Stimulated activated effector memory CD8-positive, alpha-beta T cell treated with anti-CD3 and anti-CD28 coated beads, Interleukin-12 subunit alpha, Interleukin-12 subunit beta, amount 100 ng/mL, for 72 hours (primary cell): ENCODE data around the gene GPR61.

Experiments
- ATAC-seq: fragments of 150-1000 bp; cut with Tn5 transposase; 2 replicates; pipeline ENCODE4 v1.10.0; 2021
- DNase-seq, 2 donors: peaks; one replicate each; pipeline ENCODE4 v3.0.0; 2021 to 2022; ENCODE audit warnings: low spot score in 2 of 2
- H3K27ac Mint-ChIP-seq: one replicate; pipeline ENCODE4 v1.8.0; 2022; ENCODE audit warnings: mild to moderate bottlenecking, mixed read lengths
- H3K36me3 Mint-ChIP-seq: one replicate; pipeline ENCODE4 v1.8.0; 2022; ENCODE audit warnings: mild to moderate bottlenecking, mixed read lengths
- H3K4me1 Mint-ChIP-seq: one replicate; pipeline ENCODE4 v1.8.0; 2022; ENCODE audit warnings: mixed read lengths
- H3K4me3 Mint-ChIP-seq: one replicate; pipeline ENCODE4 v1.8.0; 2022; ENCODE audit warnings: mild to moderate bottlenecking, mixed read lengths
- H3K9me3 Mint-ChIP-seq: one replicate; pipeline ENCODE4 v1.8.0; 2022; ENCODE audit warnings: mixed read lengths

GPR61 gene

GRCh38 chr1:109539676-109540075 lies at the start of gene GPR61:
Gene GPR61, plus strand, starts transcription at chr1:109539872. Its CDS starts 3,151 bp downstream, at chr1:109543023.
- Mint-ChIP-seq H3K4me3 (no peak within 1 kb of the TSS), H3K27ac (no peak within 1 kb of the TSS), H3K36me3 (no peaks in the 10 kb centered on the region), H3K9me3 (no peaks in the 10 kb centered on the region), H3K4me1 (no peaks in the 10 kb centered on the region)
- no peak for ATAC-seq
- DNase-seq, result no peak

DNA sequence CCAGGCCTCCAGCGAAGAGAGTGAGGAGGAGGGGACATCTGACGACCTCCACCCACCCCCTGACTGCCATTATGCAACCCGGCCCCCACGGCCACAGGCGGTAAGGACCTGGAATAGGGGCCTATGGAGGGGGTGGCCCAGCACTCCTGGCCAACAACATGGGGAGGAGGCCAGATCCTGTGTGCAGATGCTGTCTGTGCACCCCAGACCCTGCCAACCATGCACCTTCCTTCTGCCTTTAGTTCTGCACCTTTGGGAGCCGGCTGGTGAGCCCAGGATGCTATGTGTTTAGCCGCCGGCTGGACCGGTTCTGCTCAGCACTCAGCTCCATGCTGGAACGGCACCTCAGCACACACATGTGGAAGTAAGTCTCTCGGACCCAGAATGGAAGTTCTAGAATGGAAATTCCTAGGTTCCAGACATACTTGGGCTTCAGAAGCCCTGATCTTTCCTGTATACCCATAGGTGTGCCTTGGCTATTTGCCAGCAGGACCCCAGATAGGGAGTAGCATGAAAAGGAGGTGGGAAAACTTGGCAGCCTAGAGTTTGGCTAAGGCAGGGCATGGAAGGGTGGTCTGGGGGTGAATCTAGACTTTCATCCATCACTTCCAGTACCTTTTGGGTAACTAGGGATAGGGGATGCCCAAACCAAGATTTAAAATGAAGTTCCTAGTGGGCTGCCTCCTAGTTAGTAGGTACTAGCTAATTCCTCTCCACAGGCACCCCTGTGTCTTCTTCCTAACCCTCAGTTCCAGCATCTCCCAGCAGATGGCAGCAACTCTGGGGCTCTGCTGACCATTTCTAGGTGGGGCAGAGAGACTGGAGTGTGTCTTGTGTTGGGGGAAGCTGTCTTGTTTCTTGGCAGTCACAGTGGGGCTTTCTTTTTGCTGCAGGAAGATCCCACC lies 49.4 kb upstream of the GPR61 start:
- ATAC-seq, result peak; percentile 38
- H3K4me3 Mint-ChIP-seq, result no peak overlapping the region

GRCh38 chr1:109490934-109491302 lies 48.8 kb upstream of the GPR61 start:
- Mint-ChIP-seq H3K4me3 (no peak overlapping the region), H3K36me3 (peaks cover 39% of the 10 kb centered on the region), H3K9me3 (no peaks in the 10 kb centered on the region)

More for the DNA sequence above, 49.4 kb upstream of the GPR61 start:
- Mint-ChIP-seq H3K36me3 (peaks cover 39% of the 10 kb centered on the region), H3K9me3 (no peaks in the 10 kb centered on the region), H3K4me1 (peaks cover 29% of the 10 kb centered on the region), H3K27ac (no peak overlapping the region)
- peak; percentile 61 to 86 for DNase-seq

GRCh38 chr1:109491372-109491771 lies 48.3 kb upstream of the GPR61 start:
- peak overlapping the region; percentile 37 for H3K27ac Mint-ChIP-seq
- peaks cover 30% of the 10 kb centered on the region for H3K4me1 Mint-ChIP-seq
- H3K9me3 Mint-ChIP-seq, result no peaks in the 10 kb centered on the region
- H3K36me3 Mint-ChIP-seq, result peaks cover 41% of the 10 kb centered on the region
- H3K4me3 Mint-ChIP-seq, result no peak overlapping the region
- no peak for ATAC-seq
- DNase-seq, result no peak

More at GRCh38 chr1:109490934-109491302, 48.8 kb upstream of the GPR61 start:
- Mint-ChIP-seq H3K4me1 (peaks cover 29% of the 10 kb centered on the region), H3K27ac (no peak overlapping the region)
- ATAC-seq, result no peak
- no peak for DNase-seq

DNA sequence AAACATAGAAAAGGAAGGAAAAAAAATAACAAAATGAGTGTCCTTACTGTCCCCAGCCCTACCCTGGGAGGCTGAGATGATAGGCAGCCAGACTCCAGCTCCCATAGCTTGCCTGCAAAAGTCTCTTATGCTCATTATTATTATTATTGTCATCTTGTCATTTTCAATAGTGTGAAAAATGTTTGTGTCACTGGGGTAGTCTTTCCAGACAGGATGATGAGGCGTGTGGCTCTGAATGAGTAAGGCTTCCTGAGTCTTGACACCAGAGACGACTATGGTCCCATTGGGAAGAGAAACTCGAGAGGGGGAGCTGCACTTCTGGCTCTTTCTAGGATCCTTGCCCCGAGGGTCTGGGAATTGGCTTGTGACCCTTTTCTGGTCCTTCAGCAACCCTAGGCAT lies 46.9 kb upstream of the GPR61 start:
- peak overlapping the region; percentile 17 for H3K27ac Mint-ChIP-seq
- no peaks in the 10 kb centered on the region for H3K9me3 Mint-ChIP-seq
- no peak for ATAC-seq
- H3K4me1 Mint-ChIP-seq, result peaks cover 36% of the 10 kb centered on the region
- H3K4me3 Mint-ChIP-seq, result no peak overlapping the region
- H3K36me3 Mint-ChIP-seq, result peaks cover 35% of the 10 kb centered on the region
- DNase-seq, result no peak

GRCh38 chr1:109493227-109493626 lies 46.4 kb upstream of the GPR61 start:
- Mint-ChIP-seq H3K4me1 (peaks cover 36% of the 10 kb centered on the region), H3K9me3 (no peaks in the 10 kb centered on the region), H3K36me3 (peaks cover 30% of the 10 kb centered on the region), H3K4me3 (peak overlapping the region; percentile 97), H3K27ac (no peak overlapping the region)
- ATAC-seq, result no peak
- DNase-seq, result no peak

- Mint-ChIP-seq H3K36me3 (peaks cover 29% of the 10 kb centered on the region), H3K4me1 (peaks cover 38% of the 10 kb centered on the region), H3K9me3 (no peaks in the 10 kb centered on the region), H3K27ac (peak within 1 kb of the TSS; percentile 87), H3K4me3 (peak within 1 kb of the TSS; percentile 97)
- ATAC-seq, result peak; percentile 91
- peak; percentile 96 for DNase-seq
Measured at GRCh38 chr1:109493805-109494539, 45.7 kb upstream of the GPR61 start, which contains the start of gene CYB561D1. Gene CYB561D1, plus strand, starts transcription at chr1:109494094. Its CDS starts 46 bp downstream, at chr1:109494140.

DNA sequence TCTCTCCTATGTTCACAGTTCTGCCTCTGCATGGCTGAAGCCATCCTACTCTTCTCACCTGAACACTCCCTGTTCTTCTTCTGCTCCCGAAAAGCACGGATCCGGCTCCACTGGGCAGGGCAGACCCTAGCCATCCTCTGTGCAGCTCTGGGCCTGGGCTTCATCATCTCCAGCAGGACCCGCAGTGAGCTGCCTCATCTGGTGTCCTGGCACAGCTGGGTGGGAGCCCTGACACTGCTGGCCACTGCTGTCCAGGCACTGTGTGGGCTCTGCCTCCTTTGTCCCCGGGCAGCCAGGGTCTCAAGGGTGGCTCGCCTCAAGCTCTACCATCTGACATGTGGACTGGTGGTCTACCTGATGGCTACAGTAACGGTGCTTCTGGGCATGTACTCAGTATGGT lies 43.9 kb upstream of the GPR61 start:
- no peak for DNase-seq
- Mint-ChIP-seq H3K36me3 (peaks cover 36% of the 10 kb centered on the region), H3K9me3 (no peaks in the 10 kb centered on the region), H3K4me1 (peaks cover 52% of the 10 kb centered on the region), H3K4me3 (peak overlapping the region; percentile 97), H3K27ac (peak overlapping the region; percentile 87)
- ATAC-seq, result no peak

DNA sequence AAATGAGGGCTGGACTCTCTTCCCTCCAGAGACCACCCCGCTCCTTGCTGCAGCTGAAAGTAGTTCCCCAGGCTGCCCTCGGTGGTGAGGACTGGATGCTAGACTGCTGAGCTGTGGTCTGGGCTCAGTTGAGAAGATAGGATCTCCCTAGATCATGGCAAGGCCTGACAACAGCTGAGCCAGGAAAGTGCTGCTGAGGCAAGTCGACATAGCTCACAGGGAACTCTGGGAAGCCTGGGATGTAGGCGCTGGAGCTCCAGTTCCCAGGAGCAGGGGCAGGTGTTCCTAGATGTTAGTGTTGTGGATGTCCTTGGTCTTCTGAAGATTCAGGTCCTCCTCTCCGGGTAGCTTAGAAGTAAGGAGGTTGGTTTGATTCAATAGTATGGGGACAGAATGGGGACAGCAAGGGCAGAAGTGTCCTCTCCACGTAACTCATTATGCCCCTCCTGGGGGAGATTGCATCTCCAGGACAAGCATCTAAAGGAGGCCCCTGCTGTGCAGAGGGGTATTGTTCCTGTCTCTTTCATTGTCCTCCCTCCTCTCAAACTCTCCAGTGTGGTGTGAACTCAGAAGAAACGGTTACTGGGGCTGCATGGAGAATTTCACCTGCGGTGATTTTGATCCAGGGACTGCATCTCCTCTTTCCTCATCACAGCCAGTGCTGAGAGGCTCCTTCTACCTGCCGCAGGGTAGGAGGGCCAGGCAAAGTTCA lies 42.1 kb upstream of the GPR61 start:
- H3K4me3 Mint-ChIP-seq, result no peak overlapping the region
- H3K27ac Mint-ChIP-seq, result peak overlapping the region; percentile 76
- DNase-seq (no peak), ATAC-seq (no peak)
- peaks cover 42% of the 10 kb centered on the region for H3K36me3 Mint-ChIP-seq
- no peaks in the 10 kb centered on the region for H3K9me3 Mint-ChIP-seq
- H3K4me1 Mint-ChIP-seq, result peaks cover 71% of the 10 kb centered on the region

GRCh38 chr1:109498161-109498801 lies 41.4 kb upstream of the GPR61 start:
- Mint-ChIP-seq H3K4me3 (no peak overlapping the region), H3K4me1 (peaks cover 75% of the 10 kb centered on the region), H3K9me3 (no peaks in the 10 kb centered on the region), H3K27ac (peak overlapping the region; percentile 76), H3K36me3 (peaks cover 42% of the 10 kb centered on the region)
- DNase-seq, result no peak
- no peak for ATAC-seq

DNA sequence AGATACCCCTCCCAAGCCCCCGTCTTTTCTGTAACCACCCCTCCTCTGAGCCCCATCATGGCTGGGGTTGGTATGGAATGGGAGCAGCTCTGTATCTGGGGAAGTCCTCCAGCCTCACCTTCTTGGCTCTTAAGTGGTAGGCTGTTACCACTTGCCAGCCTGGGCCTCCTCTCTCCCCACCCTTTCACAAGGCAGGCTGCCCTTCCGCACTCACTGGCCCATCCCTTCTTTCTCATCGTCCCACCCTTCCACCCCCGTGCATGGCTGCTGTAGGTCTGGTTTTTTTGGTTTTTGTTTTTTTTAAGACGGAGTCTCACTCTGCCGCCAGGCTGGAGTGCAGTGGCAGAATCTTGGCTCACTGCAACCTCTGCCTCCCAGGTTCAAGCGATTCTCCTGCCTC lies 40.6 kb upstream of the GPR61 start:
- H3K4me3 Mint-ChIP-seq, result no peak overlapping the region
- H3K9me3 Mint-ChIP-seq, result no peaks in the 10 kb centered on the region
- peak overlapping the region; percentile 83 for H3K27ac Mint-ChIP-seq
- ATAC-seq (no peak), DNase-seq (no peak)
- H3K36me3 Mint-ChIP-seq, result peaks cover 39% of the 10 kb centered on the region
- H3K4me1 Mint-ChIP-seq, result peaks cover 77% of the 10 kb centered on the region

- ATAC-seq, result peak; percentile 43
- Mint-ChIP-seq H3K4me1 (peaks cover 79% of the 10 kb centered on the region), H3K36me3 (peaks cover 34% of the 10 kb centered on the region), H3K4me3 (no peak overlapping the region), H3K9me3 (no peaks in the 10 kb centered on the region), H3K27ac (peak overlapping the region; percentile 83)
- no peak for DNase-seq
Measured at GRCh38 chr1:109499661-109500536, 39.8 kb upstream of the GPR61 start.

DNA sequence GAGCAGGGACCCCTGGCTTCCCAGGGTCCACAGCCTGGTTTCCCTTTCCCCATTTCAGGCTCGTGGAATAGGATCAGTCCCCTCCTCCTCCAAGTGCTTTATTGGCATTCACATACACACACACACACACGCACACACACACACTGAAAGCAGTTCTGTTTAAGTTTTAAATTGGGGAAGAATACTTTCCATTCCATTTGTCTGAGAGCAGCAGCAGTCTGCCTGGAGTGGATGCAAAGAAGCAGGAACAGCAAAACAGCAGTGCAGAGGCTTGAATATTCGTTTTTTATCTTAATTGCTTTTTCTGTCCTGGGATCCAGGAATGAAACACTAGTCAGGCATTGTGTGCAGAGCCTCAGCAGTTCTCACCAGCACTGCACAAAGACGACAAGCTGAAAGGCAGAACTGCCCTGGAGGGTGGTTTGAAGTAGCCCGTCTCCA lies 38.7 kb upstream of the GPR61 start:
- peaks cover 33% of the 10 kb centered on the region for H3K36me3 Mint-ChIP-seq
- H3K4me3 Mint-ChIP-seq, result no peak overlapping the region
- ATAC-seq, result no peak
- peak overlapping the region; percentile 83 for H3K27ac Mint-ChIP-seq
- H3K9me3 Mint-ChIP-seq, result no peaks in the 10 kb centered on the region
- H3K4me1 Mint-ChIP-seq, result peaks cover 76% of the 10 kb centered on the region
- DNase-seq, result no peak
